Brain microvascular endothelial cell (primary cell): ENCODE data around the gene PPP1R1C.

ENCODE experiments used
- DNase-seq: peaks from one replicate; pipeline ENCODE4 v3.0.0-alpha.2; 2020
- H3K27ac ChIP-seq: fragments of 250-450 bp; sonication (Bioruptor Pico); 2 replicates; pipeline ENCODE4 v1.5.1; 2020; ENCODE audit warnings: mild to moderate bottlenecking, moderate library complexity
- H3K27me3 ChIP-seq: fragments of 250-450 bp; sonication (Bioruptor Pico); replicated peaks from 2 replicates; pipeline ENCODE4 v1.5.1; 2020; ENCODE audit warnings: mild to moderate bottlenecking
- H3K36me3 ChIP-seq: fragments of 250-450 bp; sonication (Bioruptor Pico); replicated peaks from 2 replicates; pipeline ENCODE4 v1.5.1; 2020; ENCODE audit warnings: mild to moderate bottlenecking
- H3K4me3 ChIP-seq: 2 replicates; pipeline ENCODE4 v1.5.1; 2011; ENCODE audit warnings: low read depth, mild to moderate bottlenecking, control low read depth, low read length, moderate library complexity
- CTCF ChIP-seq: IDR thresholded peaks from 2 replicates; pipeline ENCODE4 v1.5.1; 2011; ENCODE audit warnings: low read depth, mild to moderate bottlenecking, moderate library complexity, low read length, control low read depth, inconsistent platforms; ENCODE audit errors: missing control alignments
- in situ Hi-C: cut with HindIII; loops from 2 replicates; pipeline ENCODE4 v1.10.0; 2017; ENCODE audit warnings: low sequenced_read_pairs, low pct_ligation_motif_present

Gene PPP1R1C

GRCh38 chr2:181973171-181973783 lies 12.4 kb upstream of the PPP1R1C start:
- H3K27ac ChIP-seq = no peak overlapping the region
- no peaks in the 10 kb centered on the region for H3K27me3 ChIP-seq
- no peak overlapping the region for H3K4me3 ChIP-seq
- no peaks in the 10 kb centered on the region for H3K36me3 ChIP-seq
- in situ Hi-C loops = no loop called here
- DNase-seq = no peak
- TF ChIP-seq CTCF = no peak

- DNase-seq = peak; percentile 67
- no peak for TF ChIP-seq CTCF
- no peak overlapping the region for H3K4me3 ChIP-seq
- in situ Hi-C loops = no loop called here
- H3K36me3 ChIP-seq = no peaks in the 10 kb centered on the region
- no peaks in the 10 kb centered on the region for H3K27me3 ChIP-seq
- H3K27ac ChIP-seq = no peak overlapping the region
These were observed 7.8 kb upstream of the PPP1R1C start for GRCh38 chr2:181977661-181978350.

GRCh38 chr2:181978351-181979150 lies 7.1 kb upstream of the PPP1R1C start:
- peak; percentile 17 for DNase-seq
- H3K27ac ChIP-seq = no peak overlapping the region
- H3K27me3 ChIP-seq = no peaks in the 10 kb centered on the region
- no peak overlapping the region for H3K4me3 ChIP-seq
- in situ Hi-C loops = no loop called here
- no peak for TF ChIP-seq CTCF
- no peaks in the 10 kb centered on the region for H3K36me3 ChIP-seq

- in situ Hi-C loops = no loop called here
- H3K27ac ChIP-seq = no peak overlapping the region
- no peak for TF ChIP-seq CTCF
These were observed 1.6 kb upstream of the PPP1R1C start for GRCh38 chr2:181984060-181984459.

GRCh38 chr2:181984814-181985631 lies 630 bp upstream of the PPP1R1C start:
- in situ Hi-C loops = no loop called here
- no peak for TF ChIP-seq CTCF
- DNase-seq = no peak
- H3K27ac ChIP-seq = no peak overlapping the region
- no peaks in the 10 kb centered on the region for H3K36me3 ChIP-seq
- no peaks in the 10 kb centered on the region for H3K27me3 ChIP-seq
- no peak overlapping the region for H3K4me3 ChIP-seq

More at GRCh38 chr2:181984060-181984459, 1.6 kb upstream of the PPP1R1C start:
- DNase-seq = no peak
- Histone ChIP-seq H3K27me3 (no peaks in the 10 kb centered on the region), H3K4me3 (no peak overlapping the region), H3K36me3 (no peaks in the 10 kb centered on the region)
